Calu3 (cell line): Measurements from ENCODE around the gene AK5. TPM values are rescaled to one million over a fixed set of nuclear protein-coding genes. Genes with fewer than 3 reads are reported as not detected.

Experiments used
- BruUV-seq: library from RNA; stranded (reverse); fragments of 400-500 nt; replicated peaks from 2 replicates; lab custom pipeline; 2021; lab: Mats Ljungman, UMichigan
- CTCF ChIA-PET: fragments of 300-600 bp; sonication (Branson Sonifier 250); formaldehyde crosslinking; loops from one replicate; lab custom pipeline; 2022; ENCODE audit warnings: antibody characterized with exemption; lab: Charles Lee
- DNase-seq: peaks from one replicate; pipeline ENCODE4 v3.0.0; 2022
- H3K27ac Mint-ChIP-seq: one replicate; pipeline ENCODE4 v1.8.0; 2022; ENCODE audit warnings: mixed read lengths; ENCODE audit not compliant: unreplicated experiment
- H3K27me3 Mint-ChIP-seq: one replicate; pipeline ENCODE4 v1.8.0; 2022; ENCODE audit warnings: mixed read lengths; ENCODE audit not compliant: unreplicated experiment
- H3K36me3 Mint-ChIP-seq: one replicate; pipeline ENCODE4 v1.8.0; 2022; ENCODE audit warnings: mild to moderate bottlenecking, moderate library complexity, mixed read lengths; ENCODE audit not compliant: insufficient read depth, unreplicated experiment
- H3K4me1 Mint-ChIP-seq: one replicate; pipeline ENCODE4 v1.8.0; 2022; ENCODE audit warnings: mild to moderate bottlenecking, low read depth, mixed read lengths; ENCODE audit not compliant: unreplicated experiment
- H3K4me3 Mint-ChIP-seq: one replicate; pipeline ENCODE4 v1.8.0; 2022; ENCODE audit warnings: mild to moderate bottlenecking, low read depth, moderate library complexity, mixed read lengths; ENCODE audit not compliant: unreplicated experiment
- H3K9me3 Mint-ChIP-seq: one replicate; pipeline ENCODE4 v1.8.0; 2022; ENCODE audit warnings: low read depth, mixed read lengths; ENCODE audit not compliant: unreplicated experiment
- intact Hi-C: fragments of 100-400 bp; cut with micrococcal nuclease; formaldehyde crosslinking; loops from one replicate; pipeline ENCODE4 v1.10.0; 2022; ENCODE audit not compliant: unreplicated experiment
- total RNA-seq: library from RNA; stranded (reverse); gene quantifications from 2 replicates; pipeline ENCODE4 v1.2.3, GENCODE V29; 2022
- TF ChIP-seq, protein P1 (sequence below): fragments of 200-600 bp; IDR thresholded peaks from one replicate; pipeline ENCODE4 v1.8.0; 2022; ENCODE audit warnings: antibody characterized with exemption; ENCODE audit not compliant: unreplicated experiment

The AK5 gene
- total RNA-seq, 1 experiment from 2014 or later: not detected

GRCh38 chr1:77253211-77253610, 28.6 kb upstream of the AK5 start:
- no peak overlapping the region for H3K27ac Mint-ChIP-seq
- no peaks in the 10 kb centered on the region for H3K4me1 Mint-ChIP-seq
- no peak overlapping the region for H3K4me3 Mint-ChIP-seq
- CTCF ChIA-PET: no interaction called here
- DNase-seq: no peak
- H3K9me3 Mint-ChIP-seq: peaks cover 3% of the 10 kb centered on the region
- H3K36me3 Mint-ChIP-seq: no peaks in the 10 kb centered on the region
- intact Hi-C loops: no loop called here
- TF ChIP-seq, protein P1, sequence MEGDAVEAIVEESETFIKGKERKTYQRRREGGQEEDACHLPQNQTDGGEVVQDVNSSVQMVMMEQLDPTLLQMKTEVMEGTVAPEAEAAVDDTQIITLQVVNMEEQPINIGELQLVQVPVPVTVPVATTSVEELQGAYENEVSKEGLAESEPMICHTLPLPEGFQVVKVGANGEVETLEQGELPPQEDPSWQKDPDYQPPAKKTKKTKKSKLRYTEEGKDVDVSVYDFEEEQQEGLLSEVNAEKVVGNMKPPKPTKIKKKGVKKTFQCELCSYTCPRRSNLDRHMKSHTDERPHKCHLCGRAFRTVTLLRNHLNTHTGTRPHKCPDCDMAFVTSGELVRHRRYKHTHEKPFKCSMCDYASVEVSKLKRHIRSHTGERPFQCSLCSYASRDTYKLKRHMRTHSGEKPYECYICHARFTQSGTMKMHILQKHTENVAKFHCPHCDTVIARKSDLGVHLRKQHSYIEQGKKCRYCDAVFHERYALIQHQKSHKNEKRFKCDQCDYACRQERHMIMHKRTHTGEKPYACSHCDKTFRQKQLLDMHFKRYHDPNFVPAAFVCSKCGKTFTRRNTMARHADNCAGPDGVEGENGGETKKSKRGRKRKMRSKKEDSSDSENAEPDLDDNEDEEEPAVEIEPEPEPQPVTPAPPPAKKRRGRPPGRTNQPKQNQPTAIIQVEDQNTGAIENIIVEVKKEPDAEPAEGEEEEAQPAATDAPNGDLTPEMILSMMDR: no peak
- BruUV-seq: no TSS peak
- H3K27me3 Mint-ChIP-seq: no peaks in the 10 kb centered on the region

DNA sequence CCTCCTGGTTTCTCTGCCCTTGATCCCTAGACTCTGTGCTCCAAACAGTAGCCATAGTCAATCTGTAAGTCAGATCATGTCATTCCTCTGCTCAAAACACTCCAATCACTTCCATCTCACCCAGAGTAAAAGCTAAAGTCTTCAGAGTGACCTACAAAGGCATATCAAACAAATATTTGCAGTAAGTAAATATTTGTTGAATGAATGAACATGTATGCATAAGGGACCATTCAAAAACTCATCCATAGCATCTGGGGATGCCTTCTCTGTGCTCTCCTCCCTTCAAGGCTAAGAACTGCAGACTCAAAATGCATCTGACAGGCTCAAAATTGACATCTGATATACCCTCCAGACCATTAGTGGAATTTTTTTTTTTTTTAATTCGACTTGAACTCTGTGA, 18.1 kb upstream of the AK5 start:
- TF ChIP-seq, protein P1: no peak
- Mint-ChIP-seq H3K36me3 (no peaks in the 10 kb centered on the region), H3K4me1 (no peaks in the 10 kb centered on the region), H3K27me3 (peaks cover 25% of the 10 kb centered on the region), H3K9me3 (peaks cover 3% of the 10 kb centered on the region), H3K4me3 (no peak overlapping the region), H3K27ac (no peak overlapping the region)
- CTCF ChIA-PET: no interaction called here
- no TSS peak for BruUV-seq
- no peak for DNase-seq
- intact Hi-C loops: no loop called here

DNA sequence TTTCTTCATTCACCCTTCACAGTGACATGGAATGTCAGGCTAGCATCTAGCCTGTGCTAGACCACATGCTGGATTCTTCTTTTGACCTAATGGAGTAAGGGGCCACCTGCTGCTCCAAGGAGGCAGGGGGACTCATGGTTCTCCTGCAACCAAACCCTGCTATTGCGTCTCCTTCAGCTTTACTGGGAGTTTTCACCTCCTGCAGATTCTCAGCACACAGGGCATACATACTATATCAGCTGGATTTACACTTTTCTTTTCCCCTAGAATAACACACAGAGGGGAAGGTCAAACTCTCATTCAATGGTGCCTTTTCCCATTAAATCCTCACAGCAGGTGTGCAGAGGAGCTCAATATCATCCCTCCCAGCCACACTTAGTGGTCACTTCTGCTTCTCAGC, 16.6 kb upstream of the AK5 start:
- BruUV-seq: no TSS peak

DNA sequence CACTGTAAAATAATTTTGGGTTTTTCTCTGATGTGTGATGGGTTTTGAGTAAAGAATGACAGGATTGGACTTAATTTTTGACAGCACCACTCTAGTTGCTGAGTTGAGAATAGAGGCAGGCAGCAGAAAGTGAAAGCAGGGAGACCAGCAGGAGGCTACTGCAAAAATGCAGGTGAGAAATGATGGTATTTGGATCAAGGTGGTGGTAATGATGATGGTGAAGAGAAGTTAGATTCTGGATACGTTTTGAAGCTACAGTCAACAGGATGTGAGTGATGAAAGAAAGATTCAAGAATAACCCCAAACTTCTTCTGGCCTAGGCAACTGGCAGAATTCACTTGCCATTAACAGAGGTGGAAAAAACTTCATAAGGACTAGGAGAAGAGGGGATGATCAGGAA, 14.8 kb upstream of the AK5 start:
- TF ChIP-seq, protein P1: no peak
- Mint-ChIP-seq H3K27ac (no peak overlapping the region), H3K4me3 (no peak overlapping the region), H3K27me3 (peaks cover 21% of the 10 kb centered on the region), H3K9me3 (no peaks in the 10 kb centered on the region), H3K4me1 (no peaks in the 10 kb centered on the region), H3K36me3 (no peaks in the 10 kb centered on the region)
- CTCF ChIA-PET: no interaction called here
- no TSS peak for BruUV-seq
- DNase-seq: no peak
- intact Hi-C loops: no loop called here

More for the DNA sequence above, 16.6 kb upstream of the AK5 start:
- no peaks in the 10 kb centered on the region for H3K36me3 Mint-ChIP-seq
- peaks cover 25% of the 10 kb centered on the region for H3K27me3 Mint-ChIP-seq
- no peak overlapping the region for H3K27ac Mint-ChIP-seq
- no peaks in the 10 kb centered on the region for H3K9me3 Mint-ChIP-seq
- H3K4me1 Mint-ChIP-seq: no peaks in the 10 kb centered on the region
- no peak overlapping the region for H3K4me3 Mint-ChIP-seq
- TF ChIP-seq, protein P1: no peak
- CTCF ChIA-PET: no interaction called here
- DNase-seq: no peak
- intact Hi-C loops: no loop called here
